SKM-1 (cell line): ENCODE results near the gene MRGPRG.

Experiments used
- DNase-seq: peaks from one replicate; lab custom pipeline; 2025; ENCODE audit not compliant: unreplicated experiment; lab: John Stamatoyannopoulos, UW

The MRGPRG gene

GRCh38 chr11:3207526-3208189, 11.0 kb downstream of the MRGPRG start:
- DNase-seq: no peak

DNA sequence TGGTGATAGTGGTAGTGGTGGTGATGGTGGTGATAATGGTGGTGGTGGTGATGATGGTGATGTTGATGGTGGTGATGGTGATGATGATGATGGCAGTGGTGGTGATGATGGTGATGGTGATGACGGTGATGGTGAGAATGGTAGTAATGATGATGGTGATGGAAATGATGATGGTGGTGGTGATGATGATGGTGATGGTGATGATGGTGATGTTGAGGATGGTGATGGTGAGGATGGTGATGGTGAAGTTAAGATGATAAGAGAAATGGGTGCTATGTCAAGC, 11.8 kb downstream of the MRGPRG start:
- DNase-seq: no peak

GRCh38 chr11:3206156-3206921, 12.3 kb downstream of the MRGPRG start:
- DNase-seq: no peak

DNA sequence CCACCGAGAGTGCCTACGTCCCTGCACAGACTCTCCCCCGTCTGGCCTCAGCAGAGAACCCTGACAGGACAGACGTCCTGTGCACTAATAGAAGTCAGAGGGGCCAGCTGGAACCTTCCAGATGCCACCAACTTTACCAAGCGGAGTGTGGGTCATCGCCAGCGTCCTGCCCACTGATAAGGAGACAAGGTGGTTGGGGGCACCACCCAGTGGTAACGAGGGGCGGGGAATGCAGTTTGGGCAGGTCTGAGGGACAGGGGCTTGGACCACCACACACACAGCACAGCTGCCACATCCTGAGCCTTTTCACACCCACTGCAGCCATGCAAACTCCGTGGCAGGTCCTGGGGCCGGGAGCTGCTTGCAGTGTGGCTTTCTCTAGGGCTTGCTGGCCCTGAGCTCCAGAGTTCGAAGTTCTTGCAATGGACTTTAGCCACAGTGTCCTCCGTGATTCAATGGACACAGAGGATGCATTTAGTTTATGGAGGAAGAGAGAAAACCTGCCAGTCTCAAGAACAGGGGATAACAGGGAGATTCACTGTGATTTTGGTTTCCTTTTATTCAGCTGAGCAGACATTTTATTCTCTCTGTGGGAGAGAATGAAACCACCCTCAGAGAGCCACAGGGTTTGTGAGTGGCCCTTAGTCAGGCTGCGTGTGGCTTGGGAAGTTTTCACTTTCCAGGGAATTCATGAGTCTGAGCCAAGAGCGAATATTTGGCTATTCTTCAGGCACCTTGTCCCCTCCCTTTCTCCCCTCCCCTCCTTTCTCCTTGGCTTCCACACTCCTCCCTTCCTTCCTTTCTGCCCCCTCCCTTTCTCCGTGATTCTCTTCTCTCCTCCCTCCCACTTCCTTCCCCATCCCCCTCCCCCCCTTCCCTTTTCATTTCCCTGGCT, 13.1 kb downstream of the MRGPRG start:
- no peak for DNase-seq

- DNase-seq: no peak
These were observed 14.2 kb downstream of the MRGPRG start for GRCh38 chr11:3204141-3205015.

DNA sequence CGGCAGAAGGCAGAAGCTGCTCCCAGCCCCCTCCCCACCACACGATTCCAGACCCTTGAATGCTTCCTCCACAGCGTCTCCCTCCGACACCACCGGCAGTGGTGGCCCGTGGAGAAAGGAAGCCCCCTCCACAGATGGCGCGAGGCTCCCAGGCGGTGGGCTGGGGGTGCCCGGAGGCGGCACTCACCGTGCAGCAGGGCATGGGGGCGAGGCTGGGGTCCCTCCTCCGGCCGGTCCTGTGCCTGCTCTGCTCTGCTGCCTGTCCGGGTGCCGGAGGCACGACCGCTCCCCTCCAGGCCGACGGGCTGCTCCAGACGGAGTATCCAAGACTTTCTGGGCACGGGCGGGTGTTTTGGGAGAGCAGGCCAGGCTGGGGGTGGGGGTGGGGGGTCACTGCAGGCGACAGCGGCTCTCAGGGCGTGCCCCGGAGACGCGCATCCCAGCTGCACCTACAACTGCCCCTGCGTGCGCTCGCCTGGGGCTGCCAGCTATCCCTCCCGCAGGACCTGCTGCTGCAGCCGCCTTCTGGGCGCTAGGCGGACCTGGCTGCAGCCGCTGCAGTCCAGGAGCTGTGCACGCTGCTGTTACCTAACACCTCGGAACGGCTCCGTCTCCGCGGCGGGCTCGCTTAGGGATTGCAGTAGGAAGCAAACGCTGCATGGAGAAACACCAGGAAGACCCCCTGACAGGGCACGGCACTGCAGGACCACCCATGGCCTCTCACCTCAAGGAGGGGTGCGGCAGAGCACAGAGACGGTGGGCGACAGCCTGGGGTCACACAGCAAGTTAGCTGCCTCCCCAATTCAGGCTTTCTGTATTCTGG, 15.2 kb downstream of the MRGPRG start:
- no peak for DNase-seq

GRCh38 chr11:3202759-3203158, 15.9 kb downstream of the MRGPRG start:
- no peak for DNase-seq

GRCh38 chr11:3202305-3202704, 16.3 kb downstream of the MRGPRG start:
- no peak for DNase-seq

DNA sequence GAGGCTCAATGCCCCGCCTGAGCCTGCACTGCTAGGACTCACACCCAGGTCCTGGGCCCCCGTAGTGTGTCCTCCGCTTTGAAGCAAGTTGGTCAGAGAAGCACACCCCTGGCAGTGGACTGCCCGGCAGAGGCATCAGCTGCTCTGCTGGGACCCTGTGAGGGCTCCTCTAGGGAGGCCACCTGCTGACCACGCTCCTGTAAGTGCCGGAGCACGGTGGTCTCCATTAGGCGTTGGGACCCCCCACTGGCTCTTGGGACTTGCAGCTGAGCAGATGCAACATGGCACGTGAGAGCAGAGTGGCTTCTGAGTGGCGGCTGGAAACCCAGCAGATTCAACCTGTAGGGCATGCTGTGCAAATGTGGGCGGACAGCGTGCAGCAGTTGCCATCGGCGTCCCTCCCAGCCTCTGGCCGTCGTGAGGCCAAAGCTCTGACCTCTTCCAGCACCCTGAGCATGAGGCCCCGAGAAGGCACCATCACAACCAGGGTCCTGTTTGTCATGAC, 16.9 kb downstream of the MRGPRG start:
- DNase-seq: no peak

- DNase-seq: no peak
These were observed 17.5 kb downstream of the MRGPRG start for GRCh38 chr11:3201112-3201581.

GRCh38 chr11:3200388-3201111, 18.1 kb downstream of the MRGPRG start:
- no peak for DNase-seq

- DNase-seq: no peak
These were observed 18.9 kb downstream of the MRGPRG start for GRCh38 chr11:3199537-3200295.

DNA sequence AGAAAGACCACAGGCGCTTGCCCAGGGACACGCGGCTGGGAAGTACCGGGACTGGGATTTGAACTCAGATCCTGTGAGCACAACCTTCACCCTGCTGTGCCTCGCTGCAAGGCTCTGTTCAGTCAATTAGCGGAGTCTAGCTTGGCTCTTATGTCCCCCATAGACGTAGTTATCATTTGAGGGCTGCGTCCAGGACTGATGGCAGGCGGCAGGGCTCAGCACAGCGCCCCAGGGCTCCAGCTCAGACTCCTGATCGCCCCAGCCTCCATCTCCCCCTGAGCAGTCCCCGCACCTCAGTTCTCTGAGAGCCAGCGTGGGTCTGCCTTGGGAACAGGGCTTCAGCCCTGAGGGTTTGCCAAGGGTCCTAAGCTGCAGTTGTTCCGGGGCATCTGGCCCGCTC, 19.8 kb downstream of the MRGPRG start:
- DNase-seq: no peak

DNA sequence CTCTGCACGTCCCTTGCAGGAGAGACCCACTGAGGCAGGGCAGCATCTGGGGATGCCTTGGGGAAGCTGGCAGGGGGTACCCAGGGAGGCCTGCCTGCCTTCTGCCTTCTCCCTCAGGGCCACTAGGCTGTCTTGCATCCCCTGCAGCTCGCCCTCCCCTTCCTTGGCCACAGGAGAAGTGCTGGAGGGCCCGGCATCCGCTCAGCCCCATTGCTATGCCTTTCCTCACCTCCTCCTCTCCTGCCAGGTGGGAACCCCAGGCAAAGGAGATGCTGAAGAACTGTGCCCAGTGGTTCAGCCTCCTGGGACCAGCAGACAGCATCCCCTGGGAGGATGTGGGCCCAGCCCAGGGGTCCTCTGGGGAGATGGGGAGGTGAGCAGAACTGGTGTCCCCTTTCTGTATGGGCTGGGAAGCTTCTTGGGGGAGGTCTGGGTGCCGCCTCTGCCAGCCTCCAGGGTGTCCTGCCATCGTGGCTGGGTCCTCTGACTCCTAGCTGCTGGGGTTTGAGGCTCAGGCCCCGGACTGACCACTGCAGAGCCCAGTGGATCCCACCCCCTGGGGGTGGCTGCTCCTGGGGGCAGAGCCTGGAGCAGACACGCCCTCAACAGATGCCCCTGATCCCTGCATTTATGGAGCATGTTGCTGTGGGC, 20.6 kb downstream of the MRGPRG start:
- DNase-seq: no peak

- DNase-seq: no peak
These were observed 21.4 kb downstream of the MRGPRG start for GRCh38 chr11:3197044-3197695.

- no peak for DNase-seq
These were observed 22.2 kb downstream of the MRGPRG start for GRCh38 chr11:3196161-3197043.
